ENCODE results near the gene AMBRA1.

Gene AMBRA1

GRCh38 chr11:46617972-46618314, 24.1 kb upstream of the AMBRA1 start:
- Histone ChIP-seq H3K9ac (ENCODE audit: low read length) (peak overlapping the region; percentile 100), H3K4me2 (ENCODE audit: low read length, poor library complexity, severe bottlenecking) (peak overlapping the region; percentile 81), H3K9me3 (ENCODE audit: control insufficient read depth, low read length) (no peaks in the 10 kb centered on the region), H4K91ac (ENCODE audit: low read length) (no peak overlapping the region), H2BK5ac (ENCODE audit: low read depth, low read length, poor library complexity, severe bottlenecking) (no peak overlapping the region), H3K36me3 (ENCODE audit: control insufficient read depth in 1 of 2, insufficient read depth in 2 of 2, low read depth in 1 of 2, low read length in 2 of 2) (peaks cover 13 to 22% of the 10 kb centered on the region in 2 experiments), H2AK5ac (ENCODE audit: low read length, severe bottlenecking) (peak overlapping the region; percentile 87), H3K4me3 (ENCODE audit: insufficient read depth in 1 of 2, low read depth in 1 of 2, low read length in 2 of 2) (peak overlapping the region; percentile 100), H3K4me1 (ENCODE audit: control insufficient read depth, insufficient read depth, low read depth, low read length) (peaks cover 7% of the 10 kb centered on the region), H4K8ac (ENCODE audit: low read length) (peak overlapping the region; percentile 100), H2AFZ (ENCODE audit: low read depth, low read length) (no peak overlapping the region), H3K27ac (ENCODE audit: low read length, poor library complexity, severe bottlenecking) (peak overlapping the region; percentile 5), H3K23ac (ENCODE audit: low read length in 2 of 2) (no peak overlapping the region), H2BK120ac (ENCODE audit: low read depth, low read length) (no peak overlapping the region), H3K4ac (ENCODE audit: low read depth in 1 of 2, low read length in 2 of 2) (peak overlapping the region in 1 of 2 experiments; percentile 94), H3K27me3 (ENCODE audit: control insufficient read depth in 1 of 2, insufficient read depth in 1 of 2, low read length in 2 of 2) (no peaks in the 10 kb centered on the region), H3K14ac (ENCODE audit: low read length in 2 of 2) (peak overlapping the region in 1 of 2 experiments; percentile 41), H2BK15ac (ENCODE audit: low read depth, poor library complexity, severe bottlenecking) (peak overlapping the region; percentile 12), H3K18ac (ENCODE audit: low read depth in 1 of 2, low read length in 2 of 2) (peak overlapping the region; percentile 16 to 98), H3K79me1 (replicated peaks; ENCODE audit: low read length, poor library complexity, severe bottlenecking) (peaks cover 14% of the 10 kb centered on the region), H2BK12ac (ENCODE audit: low read length in 2 of 2) (peak overlapping the region in 1 of 2 experiments; percentile 18)
- WGBS = 8% methylated on average over 8 of the region's 9 CpGs
- DNase-seq = no peak

- H3K18ac ChIP-seq (ENCODE audit: low read depth in 1 of 2, low read length in 2 of 2) = peak within 1 kb of the TSS; percentile 95 to 98
- H3K4ac ChIP-seq (ENCODE audit: low read depth in 1 of 2, low read length in 2 of 2) = peak within 1 kb of the TSS; percentile 94 to 99
- peak; percentile 90 for DNase-seq
- peaks cover 14% of the 10 kb centered on the region for H3K79me1 ChIP-seq (replicated peaks; ENCODE audit: low read length, poor library complexity, severe bottlenecking)
- peak within 1 kb of the TSS; percentile 99 for H4K91ac ChIP-seq (ENCODE audit: low read length)
- H4K8ac ChIP-seq (ENCODE audit: low read length) = peak within 1 kb of the TSS; percentile 100
- peak within 1 kb of the TSS; percentile 82 for H2BK5ac ChIP-seq (ENCODE audit: low read depth, low read length, poor library complexity, severe bottlenecking)
- H2BK120ac ChIP-seq (ENCODE audit: low read depth, low read length) = no peak within 1 kb of the TSS
- H3K4me2 ChIP-seq (ENCODE audit: low read length, poor library complexity, severe bottlenecking) = peak within 1 kb of the TSS; percentile 81
- H3K36me3 ChIP-seq (ENCODE audit: control insufficient read depth in 1 of 2, insufficient read depth in 2 of 2, low read depth in 1 of 2, low read length in 2 of 2) = peaks cover 11 to 16% of the 10 kb centered on the region in 2 experiments
- H2AFZ ChIP-seq (ENCODE audit: low read depth, low read length) = peak within 1 kb of the TSS; percentile 94
- H2AK5ac ChIP-seq (ENCODE audit: low read length, severe bottlenecking) = peak within 1 kb of the TSS; percentile 87
- H3K27ac ChIP-seq (ENCODE audit: low read length, poor library complexity, severe bottlenecking) = peak within 1 kb of the TSS; percentile 92
- H3K27me3 ChIP-seq (ENCODE audit: control insufficient read depth in 1 of 2, insufficient read depth in 1 of 2, low read length in 2 of 2) = no peaks in the 10 kb centered on the region
- H3K4me1 ChIP-seq (ENCODE audit: control insufficient read depth, insufficient read depth, low read depth, low read length) = peaks cover 7% of the 10 kb centered on the region
- H2BK15ac ChIP-seq (ENCODE audit: low read depth, poor library complexity, severe bottlenecking) = peak within 1 kb of the TSS; percentile 80
- H3K23ac ChIP-seq (ENCODE audit: low read length in 2 of 2) = peak within 1 kb of the TSS in 1 of 2 experiments; percentile 99
- H3K4me3 ChIP-seq (ENCODE audit: insufficient read depth in 1 of 2, low read depth in 1 of 2, low read length in 2 of 2) = peak within 1 kb of the TSS; percentile 100
- WGBS = under 1% methylated on average over 50 of the region's 72 CpGs
- peak within 1 kb of the TSS in 1 of 2 experiments; percentile 18 for H2BK12ac ChIP-seq (ENCODE audit: low read length in 2 of 2)
- peak within 1 kb of the TSS; percentile 86 to 87 for H3K14ac ChIP-seq (ENCODE audit: low read length in 2 of 2)
- H3K9me3 ChIP-seq (ENCODE audit: control insufficient read depth, low read length) = no peaks in the 10 kb centered on the region
- H3K9ac ChIP-seq (ENCODE audit: low read length) = peak within 1 kb of the TSS; percentile 100
Measured at GRCh38 chr11:46617134-46617971, 23.5 kb upstream of the AMBRA1 start, which contains the start of the genes ATG13 and HARBI1. TSS of gene ATG13 (plus strand) at chr11:46617553. CDS start at chr11:46644292, 26,739 bp downstream. TSS of gene HARBI1 (minus strand) at chr11:46617227. CDS start at chr11:46616237, 990 bp downstream.

- no peak overlapping the region for H2AK5ac ChIP-seq (ENCODE audit: low read length, severe bottlenecking)
- H4K91ac ChIP-seq (ENCODE audit: low read length) = peak overlapping the region; percentile 72
- H3K27me3 ChIP-seq (ENCODE audit: control insufficient read depth in 1 of 2, insufficient read depth in 1 of 2, low read length in 2 of 2) = no peaks in the 10 kb centered on the region
- peaks cover 7% of the 10 kb centered on the region for H3K4me1 ChIP-seq (ENCODE audit: control insufficient read depth, insufficient read depth, low read depth, low read length)
- peak overlapping the region; percentile 90 for H4K8ac ChIP-seq (ENCODE audit: low read length)
- no peak overlapping the region for H3K14ac ChIP-seq (ENCODE audit: low read length in 2 of 2)
- H2AFZ ChIP-seq (ENCODE audit: low read depth, low read length) = no peak overlapping the region
- peak overlapping the region; percentile 60 to 100 for H3K4me3 ChIP-seq (ENCODE audit: insufficient read depth in 1 of 2, low read depth in 1 of 2, low read length in 2 of 2)
- 16% methylated on average over 12 of the region's 15 CpGs for WGBS
- no peak overlapping the region for H3K4ac ChIP-seq (ENCODE audit: low read depth in 1 of 2, low read length in 2 of 2)
- H3K36me3 ChIP-seq (ENCODE audit: control insufficient read depth in 1 of 2, insufficient read depth in 2 of 2, low read depth in 1 of 2, low read length in 2 of 2) = peaks cover 11 to 13% of the 10 kb centered on the region in 2 experiments
- no peak for DNase-seq
- H2BK12ac ChIP-seq (ENCODE audit: low read length in 2 of 2) = no peak overlapping the region
- peak overlapping the region; percentile 81 for H3K27ac ChIP-seq (ENCODE audit: low read length, poor library complexity, severe bottlenecking)
- H2BK15ac ChIP-seq (ENCODE audit: low read depth, poor library complexity, severe bottlenecking) = no peak overlapping the region
- peak overlapping the region; percentile 100 for H3K9ac ChIP-seq (ENCODE audit: low read length)
- H3K79me1 ChIP-seq (replicated peaks; ENCODE audit: low read length, poor library complexity, severe bottlenecking) = peaks cover 17% of the 10 kb centered on the region
- no peaks in the 10 kb centered on the region for H3K9me3 ChIP-seq (ENCODE audit: control insufficient read depth, low read length)
- H3K23ac ChIP-seq (ENCODE audit: low read length in 2 of 2) = no peak overlapping the region
- peak overlapping the region; percentile 33 for H2BK5ac ChIP-seq (ENCODE audit: low read depth, low read length, poor library complexity, severe bottlenecking)
- H2BK120ac ChIP-seq (ENCODE audit: low read depth, low read length) = no peak overlapping the region
- peak overlapping the region in 1 of 2 experiments; percentile 45 for H3K18ac ChIP-seq (ENCODE audit: low read depth in 1 of 2, low read length in 2 of 2)
- H3K4me2 ChIP-seq (ENCODE audit: low read length, poor library complexity, severe bottlenecking) = peak overlapping the region; percentile 67
Measured at GRCh38 chr11:46616551-46617133, 22.8 kb upstream of the AMBRA1 start.

GRCh38 chr11:46615756-46616155, 21.9 kb upstream of the AMBRA1 start:
- Histone ChIP-seq H3K23ac (ENCODE audit: low read length in 2 of 2) (no peak overlapping the region), H3K4me3 (ENCODE audit: insufficient read depth in 1 of 2, low read depth in 1 of 2, low read length in 2 of 2) (peak overlapping the region in 1 of 2 experiments; percentile 100), H3K79me1 (replicated peaks; ENCODE audit: low read length, poor library complexity, severe bottlenecking) (peaks cover 17% of the 10 kb centered on the region), H2BK12ac (ENCODE audit: low read length in 2 of 2) (no peak overlapping the region), H2BK120ac (ENCODE audit: low read depth, low read length) (no peak overlapping the region), H3K27ac (ENCODE audit: low read length, poor library complexity, severe bottlenecking) (no peak overlapping the region), H3K4me2 (ENCODE audit: low read length, poor library complexity, severe bottlenecking) (no peak overlapping the region), H4K91ac (ENCODE audit: low read length) (no peak overlapping the region), H2AFZ (ENCODE audit: low read depth, low read length) (peak overlapping the region; percentile 14), H3K36me3 (ENCODE audit: control insufficient read depth in 1 of 2, insufficient read depth in 2 of 2, low read depth in 1 of 2, low read length in 2 of 2) (peaks cover 7 to 11% of the 10 kb centered on the region in 2 experiments), H2AK5ac (ENCODE audit: low read length, severe bottlenecking) (peak overlapping the region; percentile 52), H3K18ac (ENCODE audit: low read depth in 1 of 2, low read length in 2 of 2) (no peak overlapping the region), H3K4me1 (ENCODE audit: control insufficient read depth, insufficient read depth, low read depth, low read length) (peaks cover 7% of the 10 kb centered on the region), H2BK15ac (ENCODE audit: low read depth, poor library complexity, severe bottlenecking) (no peak overlapping the region), H3K9ac (ENCODE audit: low read length) (no peak overlapping the region), H3K14ac (ENCODE audit: low read length in 2 of 2) (no peak overlapping the region), H3K9me3 (ENCODE audit: control insufficient read depth, low read length) (no peaks in the 10 kb centered on the region), H4K8ac (ENCODE audit: low read length) (no peak overlapping the region), H3K4ac (ENCODE audit: low read depth in 1 of 2, low read length in 2 of 2) (no peak overlapping the region), H3K27me3 (ENCODE audit: control insufficient read depth in 1 of 2, insufficient read depth in 1 of 2, low read length in 2 of 2) (no peaks in the 10 kb centered on the region), H2BK5ac (ENCODE audit: low read depth, low read length, poor library complexity, severe bottlenecking) (no peak overlapping the region)
- DNase-seq = peak; percentile 48
- 81% methylated on average over 7 of the region's 7 CpGs for WGBS
